Measurements from ENCODE around the gene AMELX. TPM values are rescaled to one million over a fixed set of nuclear protein-coding genes. Genes with fewer than 3 reads are reported as not detected.

AMELX gene
- total RNA-seq, 1 experiment from 2014 or later, result not detected

GRCh38 chrX:11349661-11350337 lies 56.6 kb downstream of the AMELX start:
- DNase-seq (ENCODE audit: low read depth), result no peak
- in situ Hi-C loops (cut with HindIII; ENCODE audit: low pct_unique_long_range_greater_than_20kb, low sequenced_read_pairs), result no loop called here

Other genes with a start within 250 kb of the AMELX start
- gene HCCS, start 182.1 kb upstream of the AMELX start, total RNA-seq (2014; rRNA removed; shearing (Covaris generic); ENCODE audit: low replicate concordance), result 44.0 and 51.4 TPM in 2 replicates